MM.1S (cell line): ENCODE data around the gene PHF23.
A peak's percentile ranks its signal among the peaks of the same experiment; 100 is the strongest.

ENCODE experiments used
- DNase-seq: peaks from one replicate; pipeline ENCODE4 v3.0.0-alpha.2; 2015
- H2AFZ ChIP-seq: fragments of 300-600 bp; sonication (generic); 2 replicates; pipeline ENCODE4 v1.6.0; 2016; ENCODE audit warnings: antibody characterized with exemption, low read length
- H3F3A ChIP-seq: fragments of 300-600 bp; sonication (generic); 2 replicates; pipeline ENCODE4 v1.6.1; 2016; ENCODE audit warnings: mild to moderate bottlenecking, antibody characterized with exemption, low read length, moderate library complexity, mixed read lengths; ENCODE audit not compliant: insufficient read depth
- H3K27ac ChIP-seq: fragments of 300-600 bp; sonication (generic); 2 replicates; pipeline ENCODE4 v1.5.1; 2016; ENCODE audit warnings: mild to moderate bottlenecking, low read length
- H3K27me3 ChIP-seq: fragments of 300-600 bp; sonication (generic); replicated peaks from 2 replicates; pipeline ENCODE4 v1.6.0; 2016; ENCODE audit warnings: low read length; ENCODE audit not compliant: insufficient read depth
- H3K36me3 ChIP-seq: fragments of 300-600 bp; sonication (generic); replicated peaks from 2 replicates; pipeline ENCODE4 v1.6.1; 2016; ENCODE audit warnings: mild to moderate bottlenecking, low read length, mixed read lengths; ENCODE audit not compliant: insufficient read depth
- H3K4me1 ChIP-seq: fragments of 300-600 bp; sonication (generic); 2 replicates; pipeline ENCODE4 v1.6.1; 2016; ENCODE audit warnings: low read length, mixed read lengths
- H3K4me2 ChIP-seq: fragments of 300-600 bp; sonication (generic); 2 replicates; pipeline ENCODE4 v1.6.0; 2016; ENCODE audit warnings: low read depth, low read length
- H3K4me3 ChIP-seq: fragments of 300-600 bp; sonication (generic); 2 replicates; pipeline ENCODE4 v1.5.1; 2016; ENCODE audit warnings: low read length, mixed read lengths
- H3K79me2 ChIP-seq: fragments of 300-600 bp; sonication (generic); 2 replicates; pipeline ENCODE4 v1.6.1; 2016; ENCODE audit warnings: mixed run types, low read length, mixed read lengths
- H3K9ac ChIP-seq: fragments of 300-600 bp; sonication (generic); 2 replicates; pipeline ENCODE4 v1.6.1; 2016; ENCODE audit warnings: low read length, mixed read lengths
- H3K9me2 ChIP-seq: fragments of 300-600 bp; sonication (generic); replicated peaks from 2 replicates; pipeline ENCODE4 v1.6.1; 2016; ENCODE audit warnings: mild to moderate bottlenecking, low read length, mixed read lengths; ENCODE audit not compliant: insufficient read depth
- H3K9me3 ChIP-seq: fragments of 300-600 bp; sonication (generic); replicated peaks from 2 replicates; pipeline ENCODE4 v1.6.1; 2016; ENCODE audit warnings: mild to moderate bottlenecking, low read length, mixed read lengths; ENCODE audit not compliant: insufficient read depth
- H4K20me1 ChIP-seq: fragments of 300-600 bp; sonication (generic); 2 replicates; pipeline ENCODE4 v1.6.1; 2016; ENCODE audit warnings: mild to moderate bottlenecking, low read length, moderate library complexity, mixed read lengths; ENCODE audit not compliant: insufficient read depth
- EZH2 ChIP-seq: fragments of 300-600 bp; sonication (generic); optimal IDR thresholded peaks from 2 replicates; pipeline ENCODE3; 2017; ENCODE audit warnings: low read depth, mild to moderate bottlenecking, antibody characterized with exemption, low read length, mixed read lengths
- EZH2phosphoT487 ChIP-seq: fragments of 300-600 bp; sonication (generic); IDR thresholded peaks from 2 replicates; pipeline ENCODE4 v1.6.1; 2018; ENCODE audit warnings: antibody characterized with exemption, low read length
- TF ChIP-seq, protein P1 (sequence below): fragments of 300-600 bp; sonication (generic); IDR thresholded peaks from 2 replicates; pipeline ENCODE4 v1.5.1; 2016; ENCODE audit warnings: antibody characterized with exemption, low read length, mixed read lengths

Gene PHF23

DNA sequence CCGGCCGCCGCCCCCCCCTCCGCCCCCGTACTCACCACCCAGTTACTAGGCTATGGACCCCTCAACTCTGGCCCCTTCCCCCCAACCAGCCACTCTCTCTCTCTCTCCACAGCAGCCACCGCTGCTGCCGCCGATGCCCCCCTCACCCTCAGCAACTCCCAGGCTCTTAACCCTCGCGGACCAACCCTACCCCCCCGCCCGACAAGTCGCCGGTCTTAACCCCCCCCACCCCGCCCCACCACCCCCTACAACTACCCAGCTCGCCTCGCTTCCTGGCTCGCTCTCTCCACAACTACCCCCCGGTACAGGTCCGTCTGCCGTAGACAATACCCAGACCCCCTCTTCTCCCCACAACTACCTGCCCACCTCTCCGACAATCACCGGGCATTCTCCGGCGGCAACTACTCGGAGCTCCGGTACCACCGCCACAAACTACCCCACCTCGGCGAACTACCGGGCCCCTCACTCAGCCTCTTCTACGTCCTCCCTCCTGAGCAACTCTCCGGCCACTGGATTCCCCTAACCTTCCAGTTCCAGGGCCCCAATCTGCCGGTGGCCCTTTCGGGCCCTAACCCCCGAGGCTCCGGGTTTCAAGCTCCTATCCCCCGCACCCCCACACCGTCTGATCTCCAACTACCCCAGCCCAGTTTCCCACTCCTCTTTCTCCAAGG is 702 bp downstream of the PHF23 start:
- peaks cover 53% of the 10 kb centered on the region for H3F3A ChIP-seq
- peak overlapping the region; percentile 29 for H2AFZ ChIP-seq
- peak overlapping the region; percentile 91 for H3K4me3 ChIP-seq

GRCh38 chr17:7237761-7238419 is 1.4 kb downstream of the PHF23 start:
- Histone ChIP-seq H3K36me3 (no peaks in the 10 kb centered on the region; the same call in 1 of the 2 replicates), H4K20me1 (no peaks in the 10 kb centered on the region), H2AFZ (no peak overlapping the region), H3K9ac (peak overlapping the region; percentile 79), H3K27ac (peak overlapping the region; percentile 68; the same call in 1 of the 2 replicates), H3K79me2 (peaks cover 79% of the 10 kb centered on the region), H3K27me3 (no peaks in the 10 kb centered on the region), H3F3A (peaks cover 48% of the 10 kb centered on the region), H3K9me3 (no peaks in the 10 kb centered on the region), H3K4me1 (peaks cover 34% of the 10 kb centered on the region), H3K4me3 (peak overlapping the region; percentile 91), H3K9me2 (no peaks in the 10 kb centered on the region), H3K4me2 (peak overlapping the region; percentile 48; the same call in 1 of the 2 replicates)
- TF ChIP-seq, protein P1, sequence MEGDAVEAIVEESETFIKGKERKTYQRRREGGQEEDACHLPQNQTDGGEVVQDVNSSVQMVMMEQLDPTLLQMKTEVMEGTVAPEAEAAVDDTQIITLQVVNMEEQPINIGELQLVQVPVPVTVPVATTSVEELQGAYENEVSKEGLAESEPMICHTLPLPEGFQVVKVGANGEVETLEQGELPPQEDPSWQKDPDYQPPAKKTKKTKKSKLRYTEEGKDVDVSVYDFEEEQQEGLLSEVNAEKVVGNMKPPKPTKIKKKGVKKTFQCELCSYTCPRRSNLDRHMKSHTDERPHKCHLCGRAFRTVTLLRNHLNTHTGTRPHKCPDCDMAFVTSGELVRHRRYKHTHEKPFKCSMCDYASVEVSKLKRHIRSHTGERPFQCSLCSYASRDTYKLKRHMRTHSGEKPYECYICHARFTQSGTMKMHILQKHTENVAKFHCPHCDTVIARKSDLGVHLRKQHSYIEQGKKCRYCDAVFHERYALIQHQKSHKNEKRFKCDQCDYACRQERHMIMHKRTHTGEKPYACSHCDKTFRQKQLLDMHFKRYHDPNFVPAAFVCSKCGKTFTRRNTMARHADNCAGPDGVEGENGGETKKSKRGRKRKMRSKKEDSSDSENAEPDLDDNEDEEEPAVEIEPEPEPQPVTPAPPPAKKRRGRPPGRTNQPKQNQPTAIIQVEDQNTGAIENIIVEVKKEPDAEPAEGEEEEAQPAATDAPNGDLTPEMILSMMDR, result no peak
- peak; percentile 78 for DNase-seq

More for the DNA sequence above, 702 bp downstream of the PHF23 start:
- Histone ChIP-seq H3K79me2 (peaks cover 72% of the 10 kb centered on the region), H3K36me3 (no peaks in the 10 kb centered on the region; the same call in 1 of the 2 replicates), H3K9ac (peak overlapping the region; percentile 89), H3K27me3 (no peaks in the 10 kb centered on the region), H4K20me1 (no peaks in the 10 kb centered on the region), H3K27ac (peak overlapping the region; percentile 48; the same call in 1 of the 2 replicates), H3K9me3 (no peaks in the 10 kb centered on the region), H3K9me2 (no peaks in the 10 kb centered on the region), H3K4me2 (peak overlapping the region; percentile 55; the same call in 1 of the 2 replicates), H3K4me1 (peaks cover 30% of the 10 kb centered on the region)
- peak; percentile 33 for DNase-seq
- TF ChIP-seq EZH2 (no peak), EZH2phosphoT487 (no peak)
- TF ChIP-seq, protein P1, result no peak

- Histone ChIP-seq H3K27ac (peak overlapping the region; percentile 68; the same call in 1 of the 2 replicates), H3K4me3 (peak overlapping the region; percentile 60), H3K79me2 (peaks cover 85% of the 10 kb centered on the region)
Measured at GRCh38 chr17:7237266-7237760, 1.9 kb downstream of the PHF23 start.

More at GRCh38 chr17:7237266-7237760, 1.9 kb downstream of the PHF23 start:
- H3K4me2 ChIP-seq, result peak overlapping the region; percentile 48; the same call in 1 of the 2 replicates
- no peaks in the 10 kb centered on the region for H3K9me2 ChIP-seq
- no peaks in the 10 kb centered on the region; the same call in 1 of the 2 replicates for H3K36me3 ChIP-seq
- no peaks in the 10 kb centered on the region for H3K27me3 ChIP-seq
- peak overlapping the region; percentile 79; the same call in 1 of the 2 replicates for H3K9ac ChIP-seq
- DNase-seq, result no peak
- no peaks in the 10 kb centered on the region for H3K9me3 ChIP-seq
- H4K20me1 ChIP-seq, result no peaks in the 10 kb centered on the region
- H3K4me1 ChIP-seq, result peaks cover 34% of the 10 kb centered on the region
- H2AFZ ChIP-seq, result no peak overlapping the region
- no peak for TF ChIP-seq EZH2
- TF ChIP-seq, protein P1, result no peak
- TF ChIP-seq EZH2phosphoT487, result no peak
- H3F3A ChIP-seq, result peaks cover 48% of the 10 kb centered on the region
